Sigmoid colon (tissue), 7 donors: ENCODE measurements around the gene EML6. TPM values are rescaled to one million over a fixed set of nuclear protein-coding genes. Genes with fewer than 3 reads are reported as not detected.

Experiments
- DNase-seq: peaks from one replicate; pipeline ENCODE4 v3.0.0-alpha.2; 2019
- H3K27ac ChIP-seq, 4 donors: fragments of 200-600 bp; sonication (generic); one replicate each; pipeline ENCODE4 v1.5.1; 2016 to 2019; ENCODE audit warnings: mild to moderate bottlenecking in 1 of 4
- H3K27me3 ChIP-seq, 3 donors: fragments of 200-600 bp; sonication (generic); one replicate each; pipeline ENCODE4 v1.5.1; 2019; ENCODE audit warnings: mild to moderate bottlenecking in 1 of 3
- H3K36me3 ChIP-seq, 4 donors: fragments of 200-600 bp; sonication (generic); one replicate each; pipeline ENCODE4 v1.5.1; 2016 to 2019
- H3K4me1 ChIP-seq, 4 donors: fragments of 200-600 bp; sonication (generic); one replicate each; pipeline ENCODE4 v1.5.1; 2017 to 2019
- H3K4me3 ChIP-seq, 4 donors: fragments of 200-600 bp; sonication (generic); one replicate each; pipeline ENCODE4 v1.5.1; 2017 to 2019; ENCODE audit warnings: mild to moderate bottlenecking in 2 of 4, moderate library complexity in 1 of 4
- H3K9me3 ChIP-seq, 4 donors: fragments of 200-600 bp in 3 of 4; sonication (generic) in 3 of 4; one replicate each; pipeline versions ENCODE4 v1.5.1 to v1.6.1; 2013 to 2019
- EP300 ChIP-seq, 4 donors: sonication (generic); formaldehyde crosslinking; IDR thresholded peaks; one replicate each; pipeline ENCODE4 v1.6.1; 2017; ENCODE audit warnings: antibody characterized with exemption in 4 of 4
- POLR2A ChIP-seq, 2 donors: fragments of 450-650 bp; IDR thresholded peaks; one replicate each; pipeline ENCODE4 v1.6.1; 2016; ENCODE audit warnings: antibody characterized with exemption in 2 of 2, mild to moderate bottlenecking in 2 of 2, moderate library complexity in 2 of 2
- POLR2AphosphoS5 ChIP-seq, 4 donors: sonication (generic); formaldehyde crosslinking; IDR thresholded peaks; one replicate each; pipeline ENCODE4 v1.6.1; 2017; ENCODE audit warnings: antibody characterized with exemption in 4 of 4
- WGBS, 2 donors: extraction: QIAGEN DNeasy Blood & Tissue Kit; methylation state at CpG; one replicate each; pipeline ENCODE4 v1.1.7; 2013; 5-methylcytosine and 5-hydroxymethylcytosine counted together
- intact Hi-C: fragments of 100-400 bp; cut with DNase I; formaldehyde crosslinking; loops from one replicate; pipeline ENCODE4 v1.15.1; 2023
- polyA plus RNA-seq, 3 donors: library from polyadenylated mRNA; stranded (reverse); fragments of 200-250 nt; gene quantifications; one replicate each; pipeline ENCODE4 v1.2.3, GENCODE V29; 2013
- total RNA-seq, 4 donors: library from RNA; depleted of rRNA; stranded (reverse); fragments of >200 nt; gene quantifications; one replicate each; pipeline ENCODE4 v1.1.0, GENCODE V29; 2016
- TF ChIP-seq, protein P1 (sequence below), 4 experiments: fragments of 450-650 bp in 3 of 4; fragments of 200-600 bp in 1 of 4; IDR thresholded peaks; one replicate each; pipeline ENCODE4 v1.5.1; 2016 to 2019; ENCODE audit warnings: antibody characterized with exemption in 4 of 4, mild to moderate bottlenecking in 3 of 4, moderate library complexity in 2 of 4
- donor health status: healthy with polysubstance abuse.
- donor health status: Bipolar disorder and iron deficiency.
- donor health status: healthy.

The EML6 gene
- total and polyA plus RNA-seq, 7 donors: 0.46 to 2.2 (median 1.2) TPM

DNA sequence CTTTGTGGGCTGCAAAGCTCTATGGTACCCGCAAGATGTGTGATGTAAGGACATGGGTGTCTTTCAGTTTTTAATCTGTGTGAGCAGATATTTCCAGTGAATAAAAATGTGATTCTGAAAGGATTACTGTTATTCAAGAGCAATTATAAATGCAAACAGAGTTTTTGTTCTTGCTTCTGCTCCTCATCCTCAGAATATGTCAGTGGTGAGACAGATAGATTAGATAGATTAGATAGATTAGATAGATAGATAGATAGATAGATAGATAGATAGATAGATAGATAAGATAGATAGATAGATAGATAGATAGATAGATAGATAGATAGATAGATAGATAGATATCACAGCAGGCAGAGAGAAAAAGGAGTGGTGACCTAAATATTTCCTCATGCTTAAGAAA, 184.2 kb downstream of the EML6 start:
- intact Hi-C loops: no loop called here
- TF ChIP-seq POLR2AphosphoS5 (IDR thresholded peaks at IDR 0.05): no peak
- no peak for TF ChIP-seq EP300 (IDR thresholded peaks at IDR 0.05)
- TF ChIP-seq, protein P1, sequence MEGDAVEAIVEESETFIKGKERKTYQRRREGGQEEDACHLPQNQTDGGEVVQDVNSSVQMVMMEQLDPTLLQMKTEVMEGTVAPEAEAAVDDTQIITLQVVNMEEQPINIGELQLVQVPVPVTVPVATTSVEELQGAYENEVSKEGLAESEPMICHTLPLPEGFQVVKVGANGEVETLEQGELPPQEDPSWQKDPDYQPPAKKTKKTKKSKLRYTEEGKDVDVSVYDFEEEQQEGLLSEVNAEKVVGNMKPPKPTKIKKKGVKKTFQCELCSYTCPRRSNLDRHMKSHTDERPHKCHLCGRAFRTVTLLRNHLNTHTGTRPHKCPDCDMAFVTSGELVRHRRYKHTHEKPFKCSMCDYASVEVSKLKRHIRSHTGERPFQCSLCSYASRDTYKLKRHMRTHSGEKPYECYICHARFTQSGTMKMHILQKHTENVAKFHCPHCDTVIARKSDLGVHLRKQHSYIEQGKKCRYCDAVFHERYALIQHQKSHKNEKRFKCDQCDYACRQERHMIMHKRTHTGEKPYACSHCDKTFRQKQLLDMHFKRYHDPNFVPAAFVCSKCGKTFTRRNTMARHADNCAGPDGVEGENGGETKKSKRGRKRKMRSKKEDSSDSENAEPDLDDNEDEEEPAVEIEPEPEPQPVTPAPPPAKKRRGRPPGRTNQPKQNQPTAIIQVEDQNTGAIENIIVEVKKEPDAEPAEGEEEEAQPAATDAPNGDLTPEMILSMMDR (IDR thresholded peaks at IDR 0.05): no peak
- TF ChIP-seq POLR2A (IDR thresholded peaks at IDR 0.05): no peak

DNA sequence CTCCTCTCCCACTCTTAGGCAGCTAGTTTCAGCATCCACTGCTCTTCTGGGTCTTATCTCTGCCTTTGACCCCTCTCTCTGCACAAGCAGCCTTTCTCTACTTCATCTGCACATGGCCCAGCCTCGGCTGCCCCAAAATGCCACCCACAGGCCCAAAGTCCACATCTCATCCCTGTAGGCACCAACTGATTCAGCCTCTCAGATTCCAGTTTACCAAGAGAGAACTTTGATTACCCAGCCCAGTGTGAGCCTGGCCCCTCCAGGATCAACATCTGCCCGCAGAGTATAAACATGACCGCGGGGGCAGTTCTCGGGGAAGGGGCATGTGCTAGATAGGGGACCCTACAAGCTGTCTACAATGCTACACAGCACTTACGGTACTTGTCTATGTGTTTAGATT, 185.1 kb downstream of the EML6 start:
- TF ChIP-seq, protein P1 (IDR thresholded peaks at IDR 0.05): no peak
- TF ChIP-seq EP300 (IDR thresholded peaks at IDR 0.05) (no peak), POLR2A (IDR thresholded peaks at IDR 0.05) (no peak), POLR2AphosphoS5 (IDR thresholded peaks at IDR 0.05) (no peak)
- Histone ChIP-seq H3K36me3 (no peaks in the 10 kb centered on the region), H3K4me1 (no peaks in the 10 kb centered on the region), H3K9me3 (no peaks in the 10 kb centered on the region), H3K27me3 (no peaks in the 10 kb centered on the region), H3K27ac (no peak overlapping the region), H3K4me3 (no peak overlapping the region)
- intact Hi-C loops: no loop called here
- 87 to 95% methylated on average over 6 of the region's 6 CpGs for WGBS, 2 donors
- no peak for DNase-seq

More for the DNA sequence above, 184.2 kb downstream of the EML6 start:
- no peak for DNase-seq
- Histone ChIP-seq H3K4me3 (no peak overlapping the region), H3K27me3 (no peaks in the 10 kb centered on the region), H3K4me1 (no peaks in the 10 kb centered on the region), H3K36me3 (no peaks in the 10 kb centered on the region), H3K9me3 (no peaks in the 10 kb centered on the region), H3K27ac (no peak overlapping the region)
- WGBS, 2 donors: 98 to 100% methylated on average over 1 of the region's 1 CpG

DNA sequence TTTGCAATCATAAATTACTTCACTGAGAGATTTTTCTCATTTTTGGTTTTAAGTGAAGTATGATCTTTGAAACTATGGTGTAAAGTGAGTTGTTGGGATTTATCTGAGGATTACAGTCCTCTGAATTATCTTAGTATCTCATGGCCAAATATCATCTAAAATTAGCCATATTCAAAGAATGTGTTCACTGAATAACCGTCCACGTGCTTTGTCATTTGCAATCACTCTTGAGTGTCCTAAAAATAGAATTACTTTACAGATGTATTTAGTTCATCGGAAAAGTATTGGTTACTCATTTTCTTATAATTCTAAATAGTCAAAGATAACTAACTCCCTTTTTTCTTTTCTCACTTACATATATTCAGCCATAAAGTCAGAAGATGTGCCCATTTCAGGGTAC, 185.5 kb downstream of the EML6 start:
- WGBS, 2 donors: 89 to 92% methylated on average over 3 of the region's 3 CpGs
- H3K4me1 ChIP-seq: no peaks in the 10 kb centered on the region
- no peak overlapping the region for H3K27ac ChIP-seq
- DNase-seq: no peak
- H3K27me3 ChIP-seq: no peaks in the 10 kb centered on the region
- TF ChIP-seq, protein P1 (IDR thresholded peaks at IDR 0.05): no peak
- TF ChIP-seq EP300 (IDR thresholded peaks at IDR 0.05) (no peak), POLR2AphosphoS5 (IDR thresholded peaks at IDR 0.05) (no peak), POLR2A (IDR thresholded peaks at IDR 0.05) (no peak)
- no peaks in the 10 kb centered on the region for H3K36me3 ChIP-seq
- H3K9me3 ChIP-seq: no peaks in the 10 kb centered on the region
- intact Hi-C loops: no loop called here
- no peak overlapping the region for H3K4me3 ChIP-seq

DNA sequence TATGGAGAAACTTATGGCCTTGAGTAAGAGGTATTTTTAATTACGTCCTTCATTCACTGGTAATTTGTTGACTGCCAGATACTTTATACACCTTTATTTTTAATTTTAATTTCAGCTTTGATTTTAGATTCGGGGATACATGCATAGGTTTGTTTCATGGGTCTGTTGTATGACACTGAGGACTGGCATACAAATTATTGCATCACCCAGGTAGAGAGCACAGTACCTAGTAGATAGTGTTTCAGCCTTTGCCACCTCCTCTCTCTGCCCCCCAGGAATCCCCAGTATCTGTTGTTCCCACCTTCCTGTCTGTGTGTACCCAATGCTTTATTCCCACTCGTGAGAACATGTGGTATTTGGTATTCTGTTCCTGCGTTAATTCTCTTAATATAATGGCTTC, 188.8 kb downstream of the EML6 start:
- Histone ChIP-seq H3K27ac (no peak overlapping the region), H3K27me3 (no peaks in the 10 kb centered on the region), H3K9me3 (no peaks in the 10 kb centered on the region), H3K36me3 (no peaks in the 10 kb centered on the region), H3K4me1 (no peaks in the 10 kb centered on the region), H3K4me3 (no peak overlapping the region)
- WGBS, 2 donors: 94 to 95% methylated on average over 4 of the region's 4 CpGs
- TF ChIP-seq EP300 (IDR thresholded peaks at IDR 0.05) (no peak), POLR2A (IDR thresholded peaks at IDR 0.05) (no peak), POLR2AphosphoS5 (IDR thresholded peaks at IDR 0.05) (no peak)
- TF ChIP-seq, protein P1 (IDR thresholded peaks at IDR 0.05): no peak
- no peak for DNase-seq
- intact Hi-C loops: no loop called here

DNA sequence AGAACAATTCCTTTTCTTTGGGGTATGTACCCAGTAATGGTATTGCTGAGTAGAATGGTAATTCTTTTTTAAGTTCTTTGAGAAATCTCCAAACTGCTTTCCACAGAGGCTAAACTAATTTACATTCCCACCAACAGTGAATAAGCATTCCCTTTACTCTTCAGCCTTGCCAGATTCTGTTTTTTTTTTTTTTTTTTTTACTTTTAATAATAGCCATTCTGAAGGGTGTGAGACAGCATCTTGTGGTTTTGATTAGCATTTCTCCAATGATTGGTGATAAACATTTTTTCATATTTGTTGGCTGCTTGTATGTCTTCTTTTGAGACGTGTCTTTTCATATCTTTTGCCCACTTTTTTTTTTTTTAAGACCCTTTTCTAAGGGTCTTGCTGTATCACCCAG, 189.4 kb downstream of the EML6 start:
- Histone ChIP-seq H3K9me3 (no peaks in the 10 kb centered on the region), H3K4me3 (no peak overlapping the region), H3K4me1 (no peaks in the 10 kb centered on the region), H3K27me3 (no peaks in the 10 kb centered on the region), H3K36me3 (no peaks in the 10 kb centered on the region), H3K27ac (no peak overlapping the region)
- WGBS, 2 donors: 82 to 91% methylated on average over 1 of the region's 1 CpG
- DNase-seq: no peak
- TF ChIP-seq POLR2A (IDR thresholded peaks at IDR 0.05): no peak
- TF ChIP-seq, protein P1 (IDR thresholded peaks at IDR 0.05): no peak
- no peak for TF ChIP-seq EP300 (IDR thresholded peaks at IDR 0.05)
- no peak for TF ChIP-seq POLR2AphosphoS5 (IDR thresholded peaks at IDR 0.05)
- intact Hi-C loops: no loop called here
